IMR-90 (cell line): ENCODE data around the gene FGR.
"Not testable (repeated sequence)": the region's sequence is repeated elsewhere in the genome, so short reads cannot be mapped to it uniquely, and the experiment has no call there.

ENCODE experiments used
- BHLHE40 ChIP-seq: fragments of 150-350 bp; IDR thresholded peaks from 2 replicates; pipeline ENCODE4 v1.6.1; 2016; ENCODE audit warnings: mild to moderate bottlenecking, low read depth, low read length
- MAFK ChIP-seq: IDR thresholded peaks from 2 replicates; pipeline ENCODE4 v1.6.1; 2012; ENCODE audit warnings: low read depth, low read length, improper control_type of control experiment
- POLR2A ChIP-seq: IDR thresholded peaks from 2 replicates; pipeline ENCODE4 v1.6.1; 2012; ENCODE audit warnings: mild to moderate bottlenecking, low read depth, low read length
- RAD21 ChIP-seq: IDR thresholded peaks from 2 replicates; pipeline ENCODE4 v1.6.1; 2012; ENCODE audit warnings: low read length, improper control_type of control experiment
- RFX5 ChIP-seq: IDR thresholded peaks from 2 replicates; pipeline ENCODE4 v1.8.0; 2012; ENCODE audit warnings: low read depth, mild to moderate bottlenecking, low read length, moderate library complexity
- TF ChIP-seq, protein P1 (sequence below): conservative IDR thresholded peaks from 2 replicates; pipeline ENCODE4 v1.5.1; 2012; ENCODE audit warnings: mild to moderate bottlenecking, low read depth, low read length, improper control_type of control experiment
- TF ChIP-seq, protein P2 (sequence below): fragments of 150-350 bp; IDR thresholded peaks from 2 replicates; pipeline ENCODE4 v1.6.1; 2017; ENCODE audit warnings: mild to moderate bottlenecking, antibody characterized with exemption, low read length, low read depth

DNA sequence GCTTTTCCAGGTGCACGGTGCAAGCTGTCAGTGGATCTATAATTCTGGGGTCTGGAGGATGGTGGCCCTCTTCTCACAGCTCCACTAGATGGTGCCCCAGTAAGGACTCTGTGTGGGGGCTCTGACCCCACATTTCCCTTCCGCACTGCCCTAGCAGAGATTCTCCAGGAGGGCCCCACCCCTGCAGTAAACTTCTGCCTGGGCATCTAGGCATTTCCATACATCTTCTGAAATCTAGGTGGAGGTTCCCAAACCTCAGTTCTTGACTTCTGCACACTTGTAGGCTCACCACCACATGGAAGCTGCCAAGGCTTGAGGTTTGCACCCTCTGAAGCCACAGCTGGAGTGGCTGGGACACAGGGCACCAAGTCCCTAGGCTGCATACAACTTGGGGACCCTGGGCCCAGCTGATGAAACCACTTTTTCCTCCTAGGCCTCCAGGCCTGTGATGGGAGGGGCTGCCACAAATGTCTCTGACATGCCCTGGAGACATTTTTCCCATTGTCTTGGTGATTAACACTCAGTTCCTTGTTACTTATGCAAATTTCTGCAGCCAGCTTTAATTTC, 45.3 kb upstream of the FGR start:
- TF ChIP-seq, protein P1, sequence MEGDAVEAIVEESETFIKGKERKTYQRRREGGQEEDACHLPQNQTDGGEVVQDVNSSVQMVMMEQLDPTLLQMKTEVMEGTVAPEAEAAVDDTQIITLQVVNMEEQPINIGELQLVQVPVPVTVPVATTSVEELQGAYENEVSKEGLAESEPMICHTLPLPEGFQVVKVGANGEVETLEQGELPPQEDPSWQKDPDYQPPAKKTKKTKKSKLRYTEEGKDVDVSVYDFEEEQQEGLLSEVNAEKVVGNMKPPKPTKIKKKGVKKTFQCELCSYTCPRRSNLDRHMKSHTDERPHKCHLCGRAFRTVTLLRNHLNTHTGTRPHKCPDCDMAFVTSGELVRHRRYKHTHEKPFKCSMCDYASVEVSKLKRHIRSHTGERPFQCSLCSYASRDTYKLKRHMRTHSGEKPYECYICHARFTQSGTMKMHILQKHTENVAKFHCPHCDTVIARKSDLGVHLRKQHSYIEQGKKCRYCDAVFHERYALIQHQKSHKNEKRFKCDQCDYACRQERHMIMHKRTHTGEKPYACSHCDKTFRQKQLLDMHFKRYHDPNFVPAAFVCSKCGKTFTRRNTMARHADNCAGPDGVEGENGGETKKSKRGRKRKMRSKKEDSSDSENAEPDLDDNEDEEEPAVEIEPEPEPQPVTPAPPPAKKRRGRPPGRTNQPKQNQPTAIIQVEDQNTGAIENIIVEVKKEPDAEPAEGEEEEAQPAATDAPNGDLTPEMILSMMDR, result not testable (repeated sequence)
- TF ChIP-seq, protein P2, sequence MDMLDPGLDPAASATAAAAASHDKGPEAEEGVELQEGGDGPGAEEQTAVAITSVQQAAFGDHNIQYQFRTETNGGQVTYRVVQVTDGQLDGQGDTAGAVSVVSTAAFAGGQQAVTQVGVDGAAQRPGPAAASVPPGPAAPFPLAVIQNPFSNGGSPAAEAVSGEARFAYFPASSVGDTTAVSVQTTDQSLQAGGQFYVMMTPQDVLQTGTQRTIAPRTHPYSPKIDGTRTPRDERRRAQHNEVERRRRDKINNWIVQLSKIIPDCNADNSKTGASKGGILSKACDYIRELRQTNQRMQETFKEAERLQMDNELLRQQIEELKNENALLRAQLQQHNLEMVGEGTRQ, result not testable (repeated sequence)
- not testable (repeated sequence) for TF ChIP-seq MAFK, POLR2A, RFX5, RAD21, BHLHE40
